NCI-H69 (cell line): ENCODE measurements around the gene TUBGCP2.

ENCODE experiments used
- DNase-seq: peaks from one replicate; lab custom pipeline; 2025; lab: John Stamatoyannopoulos, UW

Gene TUBGCP2

GRCh38 chr10:133263674-133264073 is 45.0 kb downstream of the TUBGCP2 start:
- no peak for DNase-seq

GRCh38 chr10:133262696-133263095 is 46.0 kb downstream of the TUBGCP2 start:
- DNase-seq = peak; percentile 86

- peak; percentile 87 for DNase-seq
These were observed 46.8 kb downstream of the TUBGCP2 start for GRCh38 chr10:133261726-133262325.

GRCh38 chr10:133260895-133261725 is 47.6 kb downstream of the TUBGCP2 start:
- peak; percentile 61 for DNase-seq

- no peak for DNase-seq
These were observed 49.1 kb downstream of the TUBGCP2 start for GRCh38 chr10:133259602-133259989.

GRCh38 chr10:133258818-133259601 is 49.7 kb downstream of the TUBGCP2 start:
- no peak for DNase-seq

- peak; percentile 50 for DNase-seq
These were observed 50.4 kb downstream of the TUBGCP2 start for GRCh38 chr10:133258066-133258817.

GRCh38 chr10:133257489-133258065 is 51.1 kb downstream of the TUBGCP2 start:
- DNase-seq = peak; percentile 52

GRCh38 chr10:133255323-133255722 is 53.3 kb downstream of the TUBGCP2 start:
- DNase-seq = no peak

GRCh38 chr10:133254421-133255120 is 54.1 kb downstream of the TUBGCP2 start:
- DNase-seq = no peak

- DNase-seq = no peak
These were observed 55.2 kb downstream of the TUBGCP2 start for GRCh38 chr10:133253361-133253955.

- no peak for DNase-seq
These were observed 56.5 kb downstream of the TUBGCP2 start for GRCh38 chr10:133252223-133252552.

GRCh38 chr10:133251388-133252222 is 57.1 kb downstream of the TUBGCP2 start:
- no peak for DNase-seq

GRCh38 chr10:133249975-133250754 is 58.5 kb downstream of the TUBGCP2 start:
- DNase-seq = no peak

- DNase-seq = no peak
These were observed 59.4 kb downstream of the TUBGCP2 start for GRCh38 chr10:133249094-133249780.

- no peak for DNase-seq
These were observed 60.3 kb downstream of the TUBGCP2 start for GRCh38 chr10:133248334-133248715.

GRCh38 chr10:133247681-133248333 is 60.9 kb downstream of the TUBGCP2 start:
- no peak for DNase-seq

- no peak for DNase-seq
These were observed 62.4 kb downstream of the TUBGCP2 start for GRCh38 chr10:133246236-133246626.
